Fibroblast of the aortic adventitia (primary cell): ENCODE data around the gene PFKFB2. TPM values are rescaled to one million over a fixed set of nuclear protein-coding genes. Genes with fewer than 3 reads are reported as not detected.

ENCODE experiments used
- DNase-seq: peaks from one replicate; pipeline ENCODE4 v3.0.0-alpha.2; 2010; ENCODE audit warnings: low read depth
- H3K4me3 ChIP-seq: 2 replicates; pipeline ENCODE4 v1.5.1; 2011; ENCODE audit warnings: low read depth, mild to moderate bottlenecking, control low read depth, low read length, moderate library complexity
- total RNA-seq: library from RNA; depleted of rRNA; stranded (reverse); fragments of >200 nt; gene quantifications from 2 replicates; pipeline ENCODE4 v1.2.3, GENCODE V29; 2012; ENCODE audit warnings: low replicate concordance
- TF ChIP-seq, protein P1 (sequence below): IDR thresholded peaks from 2 replicates; pipeline ENCODE4 v1.5.1; 2011; ENCODE audit warnings: mild to moderate bottlenecking, low read length, control low read depth, inconsistent platforms; ENCODE audit not compliant: insufficient read depth

Gene PFKFB2
- total RNA-seq, 1 donor, result 6.9 TPM

DNA sequence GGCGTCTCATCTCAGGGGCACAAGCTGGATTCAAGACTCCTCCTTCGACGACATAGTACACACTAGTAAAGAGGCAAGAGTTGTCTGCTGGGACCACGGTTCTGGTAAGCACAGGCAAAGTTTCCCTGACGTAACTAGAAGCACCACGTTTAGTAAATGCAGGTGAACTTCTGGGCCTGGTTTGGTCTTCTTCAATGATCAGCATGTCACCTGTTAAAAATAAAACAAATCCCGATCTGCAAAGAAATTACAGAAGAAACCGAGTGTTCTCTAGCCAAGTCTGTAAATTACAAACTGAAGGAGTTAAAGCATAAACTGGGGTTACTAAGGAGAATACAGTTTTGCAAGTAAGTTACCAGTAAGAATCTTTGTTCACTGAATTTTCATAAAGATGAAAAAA is 3.6 kb upstream of the PFKFB2 start:
- peak overlapping the region; percentile 98 for H3K4me3 ChIP-seq
- DNase-seq, result no peak
- TF ChIP-seq, protein P1, sequence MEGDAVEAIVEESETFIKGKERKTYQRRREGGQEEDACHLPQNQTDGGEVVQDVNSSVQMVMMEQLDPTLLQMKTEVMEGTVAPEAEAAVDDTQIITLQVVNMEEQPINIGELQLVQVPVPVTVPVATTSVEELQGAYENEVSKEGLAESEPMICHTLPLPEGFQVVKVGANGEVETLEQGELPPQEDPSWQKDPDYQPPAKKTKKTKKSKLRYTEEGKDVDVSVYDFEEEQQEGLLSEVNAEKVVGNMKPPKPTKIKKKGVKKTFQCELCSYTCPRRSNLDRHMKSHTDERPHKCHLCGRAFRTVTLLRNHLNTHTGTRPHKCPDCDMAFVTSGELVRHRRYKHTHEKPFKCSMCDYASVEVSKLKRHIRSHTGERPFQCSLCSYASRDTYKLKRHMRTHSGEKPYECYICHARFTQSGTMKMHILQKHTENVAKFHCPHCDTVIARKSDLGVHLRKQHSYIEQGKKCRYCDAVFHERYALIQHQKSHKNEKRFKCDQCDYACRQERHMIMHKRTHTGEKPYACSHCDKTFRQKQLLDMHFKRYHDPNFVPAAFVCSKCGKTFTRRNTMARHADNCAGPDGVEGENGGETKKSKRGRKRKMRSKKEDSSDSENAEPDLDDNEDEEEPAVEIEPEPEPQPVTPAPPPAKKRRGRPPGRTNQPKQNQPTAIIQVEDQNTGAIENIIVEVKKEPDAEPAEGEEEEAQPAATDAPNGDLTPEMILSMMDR, result no peak

DNA sequence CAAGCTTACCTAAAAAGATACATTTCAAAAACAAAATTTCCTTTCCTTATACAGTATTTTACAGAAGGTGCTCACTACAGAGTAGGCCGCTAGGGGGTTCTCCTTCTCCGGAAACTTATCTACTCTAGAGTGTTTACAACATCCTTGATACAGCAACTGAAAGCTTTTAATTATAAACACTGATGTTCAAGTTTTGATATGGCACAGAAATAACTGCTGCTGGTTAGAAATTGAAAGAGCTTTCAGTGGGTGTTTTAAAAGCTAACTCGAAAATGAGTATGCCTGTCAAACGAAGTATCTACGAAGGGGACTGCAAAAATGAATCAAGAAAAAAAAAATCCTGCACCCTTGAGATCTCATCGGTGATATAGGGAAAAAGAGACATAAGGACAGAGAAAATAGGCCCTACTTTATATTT is 3.1 kb upstream of the PFKFB2 start:
- TF ChIP-seq, protein P1, result peak; percentile 87
- DNase-seq, result peak; percentile 66
- peak overlapping the region; percentile 98 for H3K4me3 ChIP-seq

DNA sequence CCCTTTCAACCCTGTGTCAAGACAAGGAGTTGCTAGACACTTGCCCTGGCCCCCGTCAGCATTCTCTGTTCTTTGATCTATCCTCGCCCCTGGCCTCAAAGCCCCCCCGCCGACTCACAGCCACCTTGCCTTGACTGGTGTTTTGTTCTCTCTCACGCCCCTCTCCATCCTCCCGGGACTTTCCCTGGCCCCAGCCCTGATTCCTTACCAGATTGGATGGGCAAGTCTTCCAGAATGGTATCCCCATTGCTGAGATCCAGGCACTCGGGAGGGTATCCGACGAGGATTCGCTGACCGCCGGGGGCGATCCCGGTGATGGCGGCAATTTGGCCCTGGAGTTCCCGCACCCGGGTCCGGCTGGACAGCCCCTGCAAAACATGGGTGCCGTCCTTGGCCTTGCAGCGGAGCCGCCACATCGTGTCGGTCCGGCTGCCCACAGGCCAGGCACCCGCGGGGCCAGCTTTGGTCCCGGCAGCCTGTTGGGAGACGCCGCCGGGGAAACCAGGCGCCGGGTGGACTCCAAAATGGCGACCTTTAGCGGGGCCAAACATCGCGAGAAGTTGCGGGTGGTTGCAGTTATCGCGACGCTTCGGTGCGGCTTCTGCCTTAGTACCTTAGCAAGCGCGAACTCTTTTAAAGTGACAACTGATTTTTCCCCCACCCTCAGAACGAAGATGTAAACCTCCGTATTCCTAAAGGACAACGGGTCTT is 2.4 kb upstream of the PFKFB2 start:
- peak overlapping the region; percentile 98 for H3K4me3 ChIP-seq
- TF ChIP-seq, protein P1, result no peak
- peak; percentile 94 for DNase-seq

DNA sequence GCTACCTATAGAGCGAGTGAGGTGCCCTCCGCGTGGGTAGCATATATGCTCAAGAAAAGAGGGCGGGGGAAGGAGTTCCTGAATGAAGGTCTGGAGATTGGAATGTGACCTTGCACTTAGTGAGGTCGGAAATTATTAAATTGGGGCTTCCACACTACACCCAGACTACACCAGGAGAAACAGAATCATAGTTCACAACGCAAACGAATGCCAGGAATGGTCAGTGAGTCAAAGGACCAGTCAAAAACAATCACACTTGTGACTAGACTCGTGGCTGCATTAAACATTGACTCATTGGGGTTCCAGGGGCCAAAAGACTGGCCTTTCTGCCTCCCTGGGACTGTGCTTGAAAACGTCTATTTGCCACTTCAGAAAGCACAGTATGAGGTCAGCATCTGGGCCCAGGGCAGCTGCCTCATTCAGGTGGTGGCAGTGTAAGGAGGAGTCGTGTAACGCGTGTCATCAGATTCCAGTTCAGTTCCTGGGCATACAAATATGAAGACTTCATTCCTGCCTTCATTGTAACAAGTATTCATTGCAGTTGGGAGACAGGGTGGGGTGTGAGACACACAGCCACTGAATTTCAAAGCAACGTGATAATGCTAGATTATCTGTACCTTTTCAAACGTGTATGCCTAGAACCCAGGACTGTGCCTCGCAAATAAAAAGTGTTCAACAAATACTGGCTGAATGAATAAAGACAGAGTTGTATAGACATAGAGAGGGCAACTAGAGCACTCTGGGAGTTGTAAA is 1.7 kb upstream of the PFKFB2 start, which contains the start of gene YOD1:
Gene YOD1, minus strand, starts transcription at position 18 of the 753 bp plus-strand sequence. CDS start 178 bp downstream, outside the sequence.
- peak within 1 kb of the TSS; percentile 98 for H3K4me3 ChIP-seq
- TF ChIP-seq, protein P1, result no peak
- DNase-seq, result peak; percentile 55

DNA sequence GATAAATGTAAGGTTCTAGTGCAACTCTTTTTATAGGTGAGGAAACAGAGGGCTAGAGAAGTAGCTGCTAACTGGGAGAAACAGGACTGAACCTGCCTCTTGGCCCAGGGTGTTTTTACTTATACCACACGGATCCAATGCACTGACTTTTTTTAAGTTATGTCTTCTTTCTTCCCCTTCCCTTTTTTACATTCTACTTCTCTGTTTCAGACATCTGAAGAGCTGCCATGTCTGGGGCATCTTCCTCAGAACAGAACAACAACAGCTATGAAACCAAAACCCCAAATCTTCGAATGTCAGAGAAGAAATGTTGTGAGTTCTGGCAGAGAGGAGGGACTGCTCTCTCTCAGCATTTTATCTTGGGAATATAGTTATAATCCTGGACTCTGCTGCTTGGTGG is 1.4 kb downstream of the PFKFB2 start:
- no peak for DNase-seq
- TF ChIP-seq, protein P1, result no peak

DNA sequence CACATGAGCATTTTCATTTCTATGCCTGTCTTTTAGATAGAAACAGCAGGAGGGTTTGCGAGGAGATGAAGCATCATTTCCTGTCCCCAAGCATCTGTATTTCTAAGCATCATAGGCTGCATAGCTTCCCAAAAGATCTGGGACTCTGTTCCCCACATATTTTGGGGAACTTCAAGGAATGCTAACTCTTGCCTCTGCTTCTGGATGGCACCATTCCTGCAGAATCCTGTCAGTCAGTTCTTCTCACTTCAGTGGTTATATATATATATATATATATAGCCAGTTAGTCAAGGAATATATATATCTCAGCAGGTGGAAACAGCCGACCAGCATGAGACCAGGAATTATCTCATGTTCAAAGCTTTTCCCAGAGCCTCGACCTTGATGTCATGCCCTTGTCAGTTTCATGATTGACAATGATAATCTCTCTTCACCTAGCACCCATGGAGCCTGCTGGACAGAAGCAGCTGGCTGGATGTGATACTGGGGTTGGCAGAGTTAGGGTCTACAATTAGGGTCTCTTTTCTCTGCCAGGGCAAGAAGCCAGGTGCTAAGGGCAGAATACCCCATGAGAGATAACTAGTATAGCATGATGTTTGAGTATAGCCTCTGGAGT is 2.4 kb downstream of the PFKFB2 start:
- DNase-seq, result no peak
- TF ChIP-seq, protein P1, result no peak
- no peak overlapping the region for H3K4me3 ChIP-seq

More for the DNA sequence above, 1.4 kb downstream of the PFKFB2 start:
- no peak overlapping the region for H3K4me3 ChIP-seq
